Spleen (tissue), 11 donors: ENCODE results near the gene CGREF1. TPM values are rescaled to one million over a fixed set of nuclear protein-coding genes. Genes with fewer than 3 reads are reported as not detected.
A peak's percentile ranks its signal among the peaks of the same experiment; 100 is the strongest.

Source experiments
- DNase-seq: peaks from one replicate; pipeline ENCODE4 v3.0.0-alpha.2; 2020
- H3K27ac ChIP-seq, 8 donors: fragments of 200-600 bp; sonication (generic) in 7 of 8; 1 replicate in 4 of 8; 2 replicates in 4 of 8; pipeline versions ENCODE4 v1.5.0 to v1.8.0; 2016 to 2021; ENCODE audit warnings: inconsistent platforms in 4 of 8, mild to moderate bottlenecking in 4 of 8, moderate library complexity in 1 of 8
- H3K27me3 ChIP-seq, 7 donors: fragments of 200-600 bp; sonication (generic) in 6 of 7; replicated peaks in 1 of 7; 1 replicate in 4 of 7; 2 replicates in 3 of 7; pipeline versions ENCODE4 v1.5.0 to v1.8.0; 2016 to 2021; ENCODE audit warnings: inconsistent platforms in 3 of 7, mild to moderate bottlenecking in 1 of 7
- H3K36me3 ChIP-seq, 6 donors: fragments of 200-600 bp; sonication (generic) in 5 of 6; 1 replicate in 4 of 6; 2 replicates in 2 of 6; pipeline versions ENCODE4 v1.5.0 to v1.8.0; 2016 to 2021; ENCODE audit warnings: inconsistent platforms in 2 of 6
- H3K4me1 ChIP-seq, 6 donors: fragments of 200-600 bp; sonication (generic) in 5 of 6; 1 replicate in 3 of 6; 2 replicates in 3 of 6; pipeline versions ENCODE4 v1.5.0 to v1.8.0; 2016 to 2021; ENCODE audit warnings: inconsistent platforms in 3 of 6
- H3K4me3 ChIP-seq, 8 donors: fragments of 200-600 bp; sonication (generic) in 7 of 8; 1 replicate in 4 of 8; 2 replicates in 4 of 8; pipeline versions ENCODE4 v1.5.0 to v1.8.0; 2016 to 2021; ENCODE audit warnings: inconsistent platforms in 4 of 8, mild to moderate bottlenecking in 4 of 8, moderate library complexity in 2 of 8
- H3K9me3 ChIP-seq, 8 donors: fragments of 200-600 bp; sonication (generic) in 7 of 8; 1 replicate in 4 of 8; 2 replicates in 4 of 8; pipeline versions ENCODE4 v1.5.0 to v1.8.0; 2016 to 2021; ENCODE audit warnings: inconsistent platforms in 4 of 8
- CTCF ChIP-seq, 11 experiments: fragments of 200-600 bp in 7 of 11; fragments of 450-650 bp in 4 of 11; sonication (generic) in 4 of 11; IDR thresholded peaks in 8 of 11; conservative IDR thresholded peaks in 3 of 11; 1 replicate in 7 of 11; 2 replicates in 4 of 11; pipeline versions ENCODE4 v1.4.0 to v1.8.0; 2016 to 2021; ENCODE audit warnings: antibody characterized with exemption in 11 of 11, inconsistent platforms in 4 of 11, mild to moderate bottlenecking in 1 of 11
- POLR2A ChIP-seq, 3 donors: fragments of 450-650 bp; IDR thresholded peaks; one replicate each; pipeline ENCODE4 v1.5.1; 2017; ENCODE audit warnings: antibody characterized with exemption in 3 of 3, mild to moderate bottlenecking in 1 of 3
- POLR2AphosphoS5 ChIP-seq, 3 donors: sonication (generic); formaldehyde crosslinking; IDR thresholded peaks; one replicate each; pipeline ENCODE4 v1.5.1; 2017; ENCODE audit warnings: antibody characterized with exemption in 3 of 3
- WGBS, 5 donors: extraction: QIAGEN DNeasy Blood & Tissue Kit in 3 of 5; methylation state at CpG; one replicate each; pipeline versions ENCODE4 v1.1.5 to v1.1.7; 2013 to 2018; 5-methylcytosine and 5-hydroxymethylcytosine counted together
- intact Hi-C: fragments of 100-400 bp; cut with DNase I; formaldehyde crosslinking; loops from one replicate; pipeline ENCODE4 v1.15.0; 2023; ENCODE audit warnings: low total_unique reads
- polyA plus RNA-seq, 3 donors: library from polyadenylated mRNA; stranded (reverse); fragments of 200-250 nt; gene quantifications; one replicate each; pipeline ENCODE4 v1.2.1, GENCODE V29; 2013
- total RNA-seq, 7 donors: library from RNA; depleted of rRNA in 3 of 7; stranded (reverse); fragments of >200 nt in 3 of 7; fragmentation: NEBNext Ultra II Directional in 4 of 7; extraction: Animal tissue kit (Norgen Biotek cat#: 25700) in 4 of 7; gene quantifications; one replicate each; pipeline versions ENCODE4 v1.1.0 to v1.2.1, GENCODE V29; 2016 to 2021
- donor health status: healthy with polysubstance abuse.
- donor health status: DM: no; HTN: no; CAD: no; lungs with moderate emphysema.
- donor health status: DM: no; HTN: no; CAD: no.
- donor health status: Bipolar disorder and iron deficiency.
- donor health status: healthy.
- donor health status: DM: no; HTN: no; CAD: no.
- donor health status: DM: yes; HTN: yes; CAD: no.

The CGREF1 gene
- total and polyA plus RNA-seq, 10 donors = 0.17 to 0.82 (median 0.46) TPM; not detected in 3

- DNase-seq = peak; percentile 91
- Histone ChIP-seq H3K9me3 (no peaks in the 10 kb centered on the region), H3K27ac (peak overlapping the region; percentile 76 to 96 (median 93)), H3K36me3 (peaks cover 2 to 39% (median 23%) of the 10 kb centered on the region in 6 donors), H3K4me1 (peaks cover 10 to 35% (median 22%) of the 10 kb centered on the region in 6 donors), H3K27me3 (no peaks in the 10 kb centered on the region), H3K4me3 (peak overlapping the region; percentile 81 to 99 (median 86))
- 8 to 20% (median 9%) methylated on average over 5 to 24 of the region's 24 CpGs for WGBS, 5 donors
- intact Hi-C loops = no loop called here
- TF ChIP-seq POLR2A (IDR thresholded peaks at IDR 0.05) (no peak), CTCF (IDR thresholded peaks at IDR 0.05 in 8 of 11, conservative IDR thresholded peaks at IDR 0.05 in 3 of 11) (no peak), POLR2AphosphoS5 (IDR thresholded peaks at IDR 0.05) (no peak)
These were observed 66.9 kb downstream of the CGREF1 start for GRCh38 chr2:27051902-27052645.

GRCh38 chr2:27050996-27051901 lies 67.7 kb downstream of the CGREF1 start, which contains the start of gene AGBL5:
Gene AGBL5 (plus strand): TSS chr2:27051668. CDS start chr2:27052959, 1,291 bp downstream.
- Histone ChIP-seq H3K27me3 (no peaks in the 10 kb centered on the region), H3K4me3 (peak within 1 kb of the TSS; percentile 81 to 99 (median 86)), H3K27ac (peak within 1 kb of the TSS; percentile 76 to 96 (median 93)), H3K4me1 (peaks cover 10 to 35% (median 22%) of the 10 kb centered on the region in 6 donors), H3K9me3 (no peaks in the 10 kb centered on the region), H3K36me3 (peaks cover 2 to 31% (median 21%) of the 10 kb centered on the region in 6 donors)
- TF ChIP-seq CTCF (IDR thresholded peaks at IDR 0.05 in 8 of 11, conservative IDR thresholded peaks at IDR 0.05 in 3 of 11) = peak in 1 of 11 experiments; percentile 13
- TF ChIP-seq POLR2AphosphoS5 (IDR thresholded peaks at IDR 0.05) = peak; percentile 91 to 96 (median 95)
- peak; percentile 41 to 78 (median 55) for TF ChIP-seq POLR2A (IDR thresholded peaks at IDR 0.05)
- intact Hi-C loops = no loop called here
- WGBS, 5 donors = 0 to 1% (median 1%) methylated on average over 43 to 67 of the region's 67 CpGs
- DNase-seq = peak; percentile 97

Other genes with a start within 250 kb of the CGREF1 start
- gene MAPRE3, start 148.5 kb downstream of the CGREF1 start, total RNA-seq = 10 to 100 TPM in 6 of 7 donors, 1 to 10 TPM in 1; 10.0 to 17.9 (median 11.9) TPM
- gene MAPRE3, start 148.5 kb downstream of the CGREF1 start, polyA plus RNA-seq = 10 to 100 TPM in 1 of 3 donors, 1 to 10 TPM in 2; 5.2 to 14.0 (median 6.7) TPM
- gene TMEM214, start 86.2 kb downstream of the CGREF1 start, total RNA-seq = 10 to 100 TPM; 56.1 to 93.1 (median 73.0) TPM
- gene TMEM214, start 86.2 kb downstream of the CGREF1 start, polyA plus RNA-seq = 10 to 100 TPM; 22.3 to 48.9 (median 26.8) TPM
- gene AGBL5, start 67.5 kb downstream of the CGREF1 start, total RNA-seq = 10 to 100 TPM; 11.6 to 18.6 (median 14.9) TPM
- gene AGBL5, start 67.5 kb downstream of the CGREF1 start, polyA plus RNA-seq = 10 to 100 TPM in 1 of 3 donors, 1 to 10 TPM in 2; 7.1 to 10.5 (median 8.0) TPM
- 100 to 1,000 TPM; 197 to 292 (median 235) TPM for gene OST4, start 47.5 kb downstream of the CGREF1 start, total RNA-seq
- 100 to 1,000 TPM; 418 to 556 (median 523) TPM for gene OST4, start 47.5 kb downstream of the CGREF1 start, polyA plus RNA-seq
- 100 to 1,000 TPM in 6 of 7 donors, 10 to 100 TPM in 1; 62.5 to 152 (median 112) TPM for gene EMILIN1, start 40.5 kb downstream of the CGREF1 start, total RNA-seq
- gene EMILIN1, start 40.5 kb downstream of the CGREF1 start, polyA plus RNA-seq = 10 to 100 TPM; 18.3 to 71.4 (median 40.7) TPM
- gene KHK, start 32.4 kb downstream of the CGREF1 start, total RNA-seq = 1 to 10 TPM; 3.3 to 8.3 (median 3.6) TPM
- 1 to 10 TPM; 3.3 to 6.4 (median 4.4) TPM for gene KHK, start 32.4 kb downstream of the CGREF1 start, polyA plus RNA-seq
- gene ABHD1, start 4.7 kb upstream of the CGREF1 start, total RNA-seq = 1 to 10 TPM in 1 of 7 donors, under 1 TPM in 5, not detected in 1; 0.38 to 1.6 (median 0.58) TPM
- gene ABHD1, start 4.7 kb upstream of the CGREF1 start, polyA plus RNA-seq = under 1 TPM; 0.42 to 0.80 (median 0.71) TPM
- gene PREB, start 15.5 kb upstream of the CGREF1 start, total RNA-seq = 10 to 100 TPM; 43.9 to 75.0 (median 50.2) TPM
- 10 to 100 TPM; 42.8 to 56.0 (median 44.3) TPM for gene PREB, start 15.5 kb upstream of the CGREF1 start, polyA plus RNA-seq
- gene PRR30, start 20.3 kb upstream of the CGREF1 start, total RNA-seq = not detected
- not detected for gene PRR30, start 20.3 kb upstream of the CGREF1 start, polyA plus RNA-seq
- gene TCF23, start 29.9 kb upstream of the CGREF1 start, total RNA-seq = 10 to 100 TPM in 1 of 7 donors, 1 to 10 TPM in 6; 1.8 to 14.8 (median 3.2) TPM
- under 1 TPM; 0.27 to 0.93 (median 0.30) TPM for gene TCF23, start 29.9 kb upstream of the CGREF1 start, polyA plus RNA-seq
- 100 to 1,000 TPM in 3 of 7 donors, 10 to 100 TPM in 4; 59.2 to 300 (median 92.8) TPM for gene ATRAID, start 92.9 kb upstream of the CGREF1 start, total RNA-seq
- gene ATRAID, start 92.9 kb upstream of the CGREF1 start, polyA plus RNA-seq = 100 to 1,000 TPM in 2 of 3 donors, 10 to 100 TPM in 1; 85.1 to 131 (median 116) TPM
- 10 to 100 TPM; 19.4 to 33.3 (median 23.2) TPM for gene SLC5A6, start 93.1 kb upstream of the CGREF1 start, total RNA-seq
- 10 to 100 TPM; 11.9 to 15.4 (median 15.3) TPM for gene SLC5A6, start 93.1 kb upstream of the CGREF1 start, polyA plus RNA-seq
- 10 to 100 TPM; 20.9 to 38.8 (median 30.3) TPM for gene CAD, start 98.2 kb upstream of the CGREF1 start, total RNA-seq
- gene CAD, start 98.2 kb upstream of the CGREF1 start, polyA plus RNA-seq = 10 to 100 TPM; 10.9 to 18.3 (median 14.2) TPM
- gene SLC30A3, start 143.9 kb upstream of the CGREF1 start, total RNA-seq = under 1 TPM in 2 of 7 donors, not detected in 5; 0.32 to 0.34 TPM
- under 1 TPM; 0.05 to 0.16 (median 0.07) TPM for gene SLC30A3, start 143.9 kb upstream of the CGREF1 start, polyA plus RNA-seq
- not detected for gene DNAJC5G, start 156.3 kb upstream of the CGREF1 start, total RNA-seq
- not detected for gene DNAJC5G, start 156.3 kb upstream of the CGREF1 start, polyA plus RNA-seq
- 1 to 10 TPM in 1 of 7 donors, under 1 TPM in 5, not detected in 1; 0.23 to 3.1 (median 0.48) TPM for gene TRIM54, start 163.3 kb upstream of the CGREF1 start, total RNA-seq
- gene TRIM54, start 163.3 kb upstream of the CGREF1 start, polyA plus RNA-seq = under 1 TPM; 0.22 to 0.77 (median 0.49) TPM
- gene UCN, start 189.3 kb upstream of the CGREF1 start, total RNA-seq = 1 to 10 TPM; 1.9 to 3.9 (median 2.4) TPM
- gene UCN, start 189.3 kb upstream of the CGREF1 start, polyA plus RNA-seq = 1 to 10 TPM; 2.5 to 4.4 (median 3.4) TPM
- gene MPV17, start 204.0 kb upstream of the CGREF1 start, total RNA-seq = 100 to 1,000 TPM in 1 of 7 donors, 10 to 100 TPM in 6; 58.0 to 101 (median 73.9) TPM
- 10 to 100 TPM; 78.8 to 83.1 (median 81.7) TPM for gene MPV17, start 204.0 kb upstream of the CGREF1 start, polyA plus RNA-seq
- gene GTF3C2, start 237.6 kb upstream of the CGREF1 start, total RNA-seq = 10 to 100 TPM; 56.8 to 73.8 (median 61.9) TPM
- gene GTF3C2, start 237.6 kb upstream of the CGREF1 start, polyA plus RNA-seq = 10 to 100 TPM; 27.5 to 39.1 (median 37.1) TPM